ENCODE data around the gene RRBP1.

DNA sequence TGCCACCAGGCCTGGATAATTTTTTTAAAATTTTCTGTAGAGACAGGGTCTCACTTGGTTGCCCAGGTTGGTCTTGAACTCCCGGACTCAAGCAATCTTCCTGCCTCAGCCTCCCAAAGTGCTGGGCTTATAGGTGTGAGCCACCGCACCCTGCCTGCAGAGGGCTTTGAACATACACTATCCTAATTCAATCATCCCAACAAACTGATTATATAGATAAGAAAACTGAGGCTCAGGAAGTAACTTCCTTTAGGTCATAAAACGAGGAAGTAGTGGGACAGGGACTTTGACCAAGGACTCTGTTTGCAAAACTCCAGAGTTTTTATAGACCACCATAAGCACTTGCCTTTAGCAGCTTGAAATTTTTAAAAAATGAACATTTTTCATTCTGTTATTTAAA lies 12.7 kb upstream of the RRBP1 start:
- TF ChIP-seq, protein P1, sequence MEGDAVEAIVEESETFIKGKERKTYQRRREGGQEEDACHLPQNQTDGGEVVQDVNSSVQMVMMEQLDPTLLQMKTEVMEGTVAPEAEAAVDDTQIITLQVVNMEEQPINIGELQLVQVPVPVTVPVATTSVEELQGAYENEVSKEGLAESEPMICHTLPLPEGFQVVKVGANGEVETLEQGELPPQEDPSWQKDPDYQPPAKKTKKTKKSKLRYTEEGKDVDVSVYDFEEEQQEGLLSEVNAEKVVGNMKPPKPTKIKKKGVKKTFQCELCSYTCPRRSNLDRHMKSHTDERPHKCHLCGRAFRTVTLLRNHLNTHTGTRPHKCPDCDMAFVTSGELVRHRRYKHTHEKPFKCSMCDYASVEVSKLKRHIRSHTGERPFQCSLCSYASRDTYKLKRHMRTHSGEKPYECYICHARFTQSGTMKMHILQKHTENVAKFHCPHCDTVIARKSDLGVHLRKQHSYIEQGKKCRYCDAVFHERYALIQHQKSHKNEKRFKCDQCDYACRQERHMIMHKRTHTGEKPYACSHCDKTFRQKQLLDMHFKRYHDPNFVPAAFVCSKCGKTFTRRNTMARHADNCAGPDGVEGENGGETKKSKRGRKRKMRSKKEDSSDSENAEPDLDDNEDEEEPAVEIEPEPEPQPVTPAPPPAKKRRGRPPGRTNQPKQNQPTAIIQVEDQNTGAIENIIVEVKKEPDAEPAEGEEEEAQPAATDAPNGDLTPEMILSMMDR (IDR thresholded peaks at IDR 0.05; ENCODE audit: low read depth, low read length) = no peak
- no peak for TF ChIP-seq EZH2phosphoT487 (IDR thresholded peaks at IDR 0.05; ENCODE audit: low read depth)

All from OCI-LY3 (cell line).